SK-N-SH (cell line): ENCODE results near the gene GATA2.
A peak's percentile ranks its signal among the peaks of the same experiment; 100 is the strongest.

Source experiments
- CHD2 ChIP-seq: fragments of 150-350 bp; IDR thresholded peaks from 2 replicates; pipeline ENCODE4 v1.6.1; 2018; ENCODE audit warnings: low read length; ENCODE audit not compliant: partially characterized antibody
- CTCF ChIP-seq: fragments of 200-600 bp; sonication (generic); IDR thresholded peaks from 2 replicates; pipeline ENCODE4 v1.6.1; 2017; ENCODE audit warnings: antibody characterized with exemption, mild to moderate bottlenecking, moderate library complexity
- EP300 ChIP-seq, 2 experiments: IDR thresholded peaks; 2 replicates each; pipeline versions ENCODE4 v1.4.0 to v1.6.1; 2012; ENCODE audit warnings: borderline replicate concordance in 1 of 2, low read depth in 1 of 2, low read length in 1 of 2
- EZH2phosphoT487 ChIP-seq: fragments of 200-600 bp; sonication (generic); IDR thresholded peaks from 2 replicates; pipeline ENCODE4 v1.6.1; 2017; ENCODE audit warnings: low read depth, mixed run types, mild to moderate bottlenecking, antibody characterized with exemption, moderate library complexity, borderline replicate concordance
- FOXM1 ChIP-seq: IDR thresholded peaks from 2 replicates; pipeline ENCODE4 v1.4.0; 2012; ENCODE audit warnings: low read depth, mild to moderate bottlenecking
- IRF3 ChIP-seq: fragments of 150-350 bp; IDR thresholded peaks from 2 replicates; pipeline ENCODE4 v1.6.1; 2016; ENCODE audit warnings: mild to moderate bottlenecking, low read depth, low read length
- POLR2AphosphoS5 ChIP-seq: IDR thresholded peaks from 2 replicates; pipeline ENCODE4 v1.6.1; 2012; ENCODE audit warnings: low read depth, low read length
- RAD21 ChIP-seq: IDR thresholded peaks from 2 replicates; pipeline ENCODE4 v1.6.1; 2012; ENCODE audit warnings: mild to moderate bottlenecking, low read length
- SMC3 ChIP-seq: IDR thresholded peaks from 2 replicates; pipeline ENCODE4 v1.6.1; 2012; ENCODE audit warnings: low read depth, low read length, improper control_type of control experiment
- TAF1 ChIP-seq: IDR thresholded peaks from 2 replicates; pipeline ENCODE4 v1.6.1; 2012; ENCODE audit warnings: low read depth, mild to moderate bottlenecking, low read length, moderate library complexity, borderline replicate concordance
- TCF12 ChIP-seq: IDR thresholded peaks from 2 replicates; pipeline ENCODE4 v1.4.0; 2012
- YY1 ChIP-seq: IDR thresholded peaks from 2 replicates; pipeline ENCODE4 v1.4.0; 2012; ENCODE audit warnings: low read depth, mild to moderate bottlenecking
- TF ChIP-seq, protein P1 (sequence below): IDR thresholded peaks from 2 replicates; pipeline ENCODE4 v1.6.1; 2012; ENCODE audit warnings: mild to moderate bottlenecking, low read depth, low read length, moderate library complexity

DNA sequence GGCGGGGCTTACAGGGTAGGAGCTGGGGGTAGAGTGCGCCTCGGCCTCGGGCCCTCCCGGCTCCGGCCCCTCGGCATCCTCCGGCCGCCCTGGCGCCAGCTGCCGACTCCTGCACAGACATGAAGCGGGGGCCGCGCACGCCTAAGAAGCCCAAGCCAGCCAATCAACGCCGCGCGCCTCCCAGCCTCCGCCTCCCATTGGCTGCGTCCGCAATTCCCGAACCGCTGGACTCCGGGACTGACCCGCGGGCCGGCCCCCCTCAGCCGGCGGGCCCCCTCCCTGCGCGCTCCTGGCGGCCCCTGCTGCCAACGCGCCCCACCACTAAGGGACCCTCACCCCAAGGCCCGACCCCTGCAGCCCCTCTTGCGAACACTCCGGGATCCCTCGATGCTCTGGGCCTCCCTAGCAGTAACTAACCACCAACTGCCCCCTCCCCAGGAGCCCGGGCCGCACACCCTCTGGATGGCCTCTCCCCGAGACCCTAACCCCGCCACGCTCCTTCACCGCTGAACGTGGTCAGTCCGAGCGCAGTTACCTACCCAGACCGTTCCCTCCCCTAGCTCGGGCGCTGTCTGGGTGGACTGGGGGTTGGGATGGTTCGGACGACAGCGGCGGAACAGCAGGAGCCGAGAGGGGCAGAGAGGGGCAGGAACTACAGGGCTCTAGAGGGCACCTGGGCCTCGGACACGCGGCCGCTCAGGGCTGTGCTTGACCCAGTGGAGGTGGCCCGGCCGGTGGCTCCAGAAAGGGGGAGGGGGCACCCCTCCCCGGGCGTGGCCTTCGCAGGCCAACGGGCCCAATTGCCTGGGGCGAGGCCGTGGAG lies 5.0 kb downstream of the GATA2 start:
- TF ChIP-seq RAD21: no peak
- no peak for TF ChIP-seq CTCF
- TF ChIP-seq SMC3: no peak
- 0 out of 2 replicates have a peak, but pooled peaks have one; percentile 12 for TF ChIP-seq YY1
- TF ChIP-seq, protein P1, sequence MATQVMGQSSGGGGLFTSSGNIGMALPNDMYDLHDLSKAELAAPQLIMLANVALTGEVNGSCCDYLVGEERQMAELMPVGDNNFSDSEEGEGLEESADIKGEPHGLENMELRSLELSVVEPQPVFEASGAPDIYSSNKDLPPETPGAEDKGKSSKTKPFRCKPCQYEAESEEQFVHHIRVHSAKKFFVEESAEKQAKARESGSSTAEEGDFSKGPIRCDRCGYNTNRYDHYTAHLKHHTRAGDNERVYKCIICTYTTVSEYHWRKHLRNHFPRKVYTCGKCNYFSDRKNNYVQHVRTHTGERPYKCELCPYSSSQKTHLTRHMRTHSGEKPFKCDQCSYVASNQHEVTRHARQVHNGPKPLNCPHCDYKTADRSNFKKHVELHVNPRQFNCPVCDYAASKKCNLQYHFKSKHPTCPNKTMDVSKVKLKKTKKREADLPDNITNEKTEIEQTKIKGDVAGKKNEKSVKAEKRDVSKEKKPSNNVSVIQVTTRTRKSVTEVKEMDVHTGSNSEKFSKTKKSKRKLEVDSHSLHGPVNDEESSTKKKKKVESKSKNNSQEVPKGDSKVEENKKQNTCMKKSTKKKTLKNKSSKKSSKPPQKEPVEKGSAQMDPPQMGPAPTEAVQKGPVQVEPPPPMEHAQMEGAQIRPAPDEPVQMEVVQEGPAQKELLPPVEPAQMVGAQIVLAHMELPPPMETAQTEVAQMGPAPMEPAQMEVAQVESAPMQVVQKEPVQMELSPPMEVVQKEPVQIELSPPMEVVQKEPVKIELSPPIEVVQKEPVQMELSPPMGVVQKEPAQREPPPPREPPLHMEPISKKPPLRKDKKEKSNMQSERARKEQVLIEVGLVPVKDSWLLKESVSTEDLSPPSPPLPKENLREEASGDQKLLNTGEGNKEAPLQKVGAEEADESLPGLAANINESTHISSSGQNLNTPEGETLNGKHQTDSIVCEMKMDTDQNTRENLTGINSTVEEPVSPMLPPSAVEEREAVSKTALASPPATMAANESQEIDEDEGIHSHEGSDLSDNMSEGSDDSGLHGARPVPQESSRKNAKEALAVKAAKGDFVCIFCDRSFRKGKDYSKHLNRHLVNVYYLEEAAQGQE: no peak
- TF ChIP-seq POLR2AphosphoS5: peak; percentile 46; the same call in 1 of the 2 replicates
- TF ChIP-seq FOXM1: no peak
- TF ChIP-seq IRF3: no peak
- TF ChIP-seq TAF1: 0 out of 2 replicates have a peak, but pooled peaks have one; percentile 30
- TF ChIP-seq CHD2: no peak
- no peak for TF ChIP-seq EP300 (IDR thresholded peaks at IDR 0.05; ENCODE audit: borderline replicate concordance in 1 of 2, low read depth in 1 of 2, low read length in 1 of 2)
- no peak for TF ChIP-seq EZH2phosphoT487
- TF ChIP-seq TCF12: no peak
